ENCODE measurements around the gene TSPAN11.
"Not testable (repeated sequence)": the region's sequence is repeated elsewhere in the genome, so short reads cannot be mapped to it uniquely, and the experiment has no call there.

Gene TSPAN11, protein sequence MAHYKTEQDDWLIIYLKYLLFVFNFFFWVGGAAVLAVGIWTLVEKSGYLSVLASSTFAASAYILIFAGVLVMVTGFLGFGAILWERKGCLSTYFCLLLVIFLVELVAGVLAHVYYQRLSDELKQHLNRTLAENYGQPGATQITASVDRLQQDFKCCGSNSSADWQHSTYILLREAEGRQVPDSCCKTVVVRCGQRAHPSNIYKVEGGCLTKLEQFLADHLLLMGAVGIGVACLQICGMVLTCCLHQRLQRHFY

DNA sequence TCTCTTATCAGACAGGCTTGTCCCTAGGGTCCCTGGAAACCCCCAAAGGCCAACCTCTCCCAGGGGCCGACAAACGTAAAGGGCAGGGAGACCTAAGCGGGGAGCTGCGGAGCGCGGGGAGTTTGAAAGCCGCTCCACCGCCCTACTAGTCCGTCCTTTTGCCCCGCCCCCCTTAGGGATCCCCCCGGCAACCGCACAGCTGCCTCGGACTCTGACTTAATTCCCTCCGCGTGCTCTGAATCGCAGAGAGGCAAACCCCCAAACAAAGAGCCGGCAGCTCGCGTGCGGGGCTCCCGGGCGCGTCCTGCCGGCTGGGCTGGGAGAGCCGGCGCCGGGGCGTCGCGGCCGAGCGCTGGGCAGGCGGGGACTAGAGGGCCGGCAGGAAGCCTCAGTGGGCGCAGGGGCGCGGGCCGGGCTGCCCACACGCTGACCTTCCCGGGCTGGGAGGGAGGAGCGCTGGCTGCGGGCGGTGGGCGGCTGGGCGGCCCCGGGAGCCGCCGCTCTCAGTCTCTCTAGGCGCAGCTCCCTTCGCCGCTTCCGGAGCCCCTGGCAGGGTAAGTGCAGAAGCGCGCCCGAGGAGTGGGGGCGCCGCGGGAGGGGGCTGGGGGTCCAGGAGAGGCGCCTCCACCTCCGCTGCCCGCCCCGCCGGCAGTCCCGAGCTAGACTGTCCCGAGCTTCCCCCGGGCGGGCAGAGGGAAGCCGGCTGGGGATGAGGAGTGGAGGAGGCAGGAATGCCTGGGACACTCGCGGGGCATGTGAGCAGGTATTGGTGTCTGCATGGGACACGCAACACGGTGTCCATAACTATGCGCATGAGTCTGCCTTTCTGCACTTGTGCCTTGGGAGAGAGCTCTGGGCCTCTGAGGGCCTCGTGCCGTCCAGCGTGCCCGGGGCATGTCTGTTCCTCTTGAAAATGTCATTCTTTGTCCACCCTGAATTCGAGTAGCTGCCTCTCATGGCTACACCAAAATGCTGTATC lies at the start of gene TSPAN11:
TSPAN11 (plus strand) TSS at position 506 of the 979 bp plus-strand sequence. CDS start 27,244 bp downstream, outside the sequence.
- DNase-seq (ENCODE audit: low spot score), result peak; percentile 69

DNA sequence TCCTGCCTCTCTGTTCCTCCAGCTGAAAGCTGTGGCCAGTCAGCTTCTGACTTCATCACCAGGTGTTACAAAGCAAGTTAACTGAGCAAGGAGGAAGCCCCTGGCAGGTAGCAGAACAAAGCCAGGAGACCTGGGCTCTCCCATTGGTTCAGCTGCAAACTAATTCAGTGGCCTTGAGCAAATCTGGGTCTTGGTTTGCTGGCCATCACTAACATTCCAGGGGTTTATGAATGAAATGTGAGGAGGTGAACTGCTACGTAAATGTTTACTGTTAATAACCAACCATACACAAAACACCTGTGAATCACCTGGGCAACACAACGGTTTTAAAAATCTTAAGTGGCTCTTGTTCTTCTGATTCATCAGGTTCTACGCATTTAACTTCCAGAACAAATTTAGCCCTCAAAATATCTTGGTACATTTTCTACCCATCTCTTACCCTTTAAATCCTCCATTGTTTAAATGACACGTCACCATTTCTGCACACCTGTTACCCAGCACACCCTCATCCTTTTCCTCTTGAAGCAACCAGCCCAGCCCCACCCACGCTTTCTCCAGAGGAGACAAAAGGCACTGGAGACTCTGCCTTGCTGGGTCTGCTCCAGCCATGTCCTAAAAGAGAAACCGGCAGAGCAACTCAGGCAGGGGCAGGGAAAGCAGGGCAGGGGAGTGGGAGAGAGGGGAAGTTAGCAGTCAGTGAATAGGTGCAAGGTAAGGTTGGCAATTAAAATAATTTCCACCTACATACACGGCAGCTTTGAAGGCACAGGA lies 49.3 kb upstream of the TSPAN11 start:
- no peak for DNase-seq (ENCODE audit: low spot score)

DNA sequence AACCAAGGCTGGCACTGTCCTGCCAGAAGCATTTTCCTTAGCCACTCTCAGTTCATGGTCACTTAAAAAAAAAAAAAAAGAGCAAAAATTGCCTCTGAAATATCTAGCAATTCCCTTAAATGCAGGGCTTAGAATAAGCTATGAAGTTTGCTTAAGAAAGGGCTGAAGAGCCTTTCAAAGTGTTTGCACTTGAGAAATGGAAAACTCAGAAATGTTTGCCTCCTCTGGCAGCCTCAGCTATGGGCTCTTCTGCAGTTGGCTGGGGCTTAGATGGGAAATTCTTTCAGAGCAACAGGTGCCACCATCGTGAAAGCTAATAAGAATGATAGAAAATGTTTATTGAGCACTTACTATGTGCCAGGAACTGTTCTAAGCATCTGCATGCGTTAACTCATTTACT lies 48.5 kb upstream of the TSPAN11 start:
- DNase-seq (ENCODE audit: low spot score), result no peak

DNA sequence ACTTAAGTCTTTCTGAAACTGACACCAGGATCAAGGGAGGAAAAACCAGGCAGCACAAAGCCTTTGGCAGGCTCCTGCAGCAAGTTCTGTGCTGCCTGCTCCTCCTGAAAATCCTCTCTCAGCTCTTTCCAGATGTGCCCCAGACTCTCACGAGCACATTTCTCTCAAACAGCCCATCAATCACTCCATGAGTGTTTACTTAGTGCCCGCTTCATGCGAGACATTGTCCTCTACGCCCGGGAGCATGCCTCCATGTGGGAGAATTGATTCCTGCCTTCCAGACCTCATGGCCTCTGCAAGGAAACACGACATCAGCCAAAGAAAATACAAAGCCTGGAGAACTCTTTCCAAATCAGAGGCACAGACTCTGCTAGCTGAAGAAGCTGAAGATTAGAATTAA lies 46.5 kb upstream of the TSPAN11 start:
- no peak for DNase-seq (ENCODE audit: low spot score)

DNA sequence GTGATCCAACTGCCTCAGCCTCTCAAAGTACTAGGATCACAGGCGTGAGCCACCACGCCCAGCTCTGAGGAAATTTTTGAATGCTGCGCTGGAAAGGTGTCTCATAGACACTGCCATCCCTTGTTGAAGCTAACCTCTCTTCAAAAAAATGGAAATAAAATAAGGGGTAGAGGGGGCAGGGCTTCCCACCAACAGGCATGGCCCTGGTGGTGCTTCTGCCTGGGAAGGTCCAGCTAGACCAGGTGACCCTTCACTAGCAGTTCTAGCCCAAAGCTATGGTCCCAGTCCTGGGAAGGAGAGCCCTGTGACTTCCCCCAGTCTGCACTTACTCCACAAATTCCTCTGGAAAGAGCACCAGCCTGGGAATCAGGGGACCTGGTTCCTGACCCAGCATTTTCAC lies 45.7 kb upstream of the TSPAN11 start:
- no peak for DNase-seq (ENCODE audit: low spot score)

DNA sequence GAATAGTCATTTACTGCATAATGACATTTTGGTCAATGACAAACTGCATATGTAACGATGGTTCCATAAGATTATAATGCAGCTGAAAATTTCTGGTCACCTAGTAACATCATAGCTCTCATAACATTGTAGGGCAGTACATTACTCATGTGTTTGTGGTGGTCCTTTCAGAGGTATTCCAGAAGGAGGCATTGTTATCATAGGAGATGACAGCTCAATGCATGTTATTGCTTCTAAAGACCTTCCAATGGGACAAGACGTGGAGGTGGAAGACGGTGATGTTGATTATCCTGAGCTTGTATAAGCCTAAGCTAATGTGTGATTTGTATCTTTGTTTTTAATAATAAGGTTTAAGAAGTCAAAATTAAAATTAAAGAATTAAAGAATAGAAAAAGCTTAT lies 43.8 kb upstream of the TSPAN11 start:
- DNase-seq (ENCODE audit: low spot score), result no peak

DNA sequence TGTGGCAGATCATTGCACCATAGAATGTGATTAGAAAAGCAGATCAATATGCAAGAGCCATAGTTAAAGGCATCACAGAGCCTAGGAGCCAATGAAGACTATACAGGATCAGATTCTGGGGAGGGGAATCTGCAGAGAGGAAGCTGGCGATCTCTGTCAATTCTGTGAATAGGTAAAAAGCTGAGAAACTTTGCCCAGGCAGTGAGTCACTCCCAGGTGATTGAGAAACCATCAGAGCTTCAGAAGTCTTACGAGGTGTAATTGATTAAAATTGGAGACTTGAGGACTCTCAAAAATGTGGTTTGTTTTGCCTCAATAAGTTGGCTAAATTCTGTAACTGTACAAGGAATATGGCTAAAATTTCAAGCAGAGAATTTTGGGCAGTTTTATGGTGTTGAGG lies 41.7 kb upstream of the TSPAN11 start:
- DNase-seq (ENCODE audit: low spot score), result no peak

DNA sequence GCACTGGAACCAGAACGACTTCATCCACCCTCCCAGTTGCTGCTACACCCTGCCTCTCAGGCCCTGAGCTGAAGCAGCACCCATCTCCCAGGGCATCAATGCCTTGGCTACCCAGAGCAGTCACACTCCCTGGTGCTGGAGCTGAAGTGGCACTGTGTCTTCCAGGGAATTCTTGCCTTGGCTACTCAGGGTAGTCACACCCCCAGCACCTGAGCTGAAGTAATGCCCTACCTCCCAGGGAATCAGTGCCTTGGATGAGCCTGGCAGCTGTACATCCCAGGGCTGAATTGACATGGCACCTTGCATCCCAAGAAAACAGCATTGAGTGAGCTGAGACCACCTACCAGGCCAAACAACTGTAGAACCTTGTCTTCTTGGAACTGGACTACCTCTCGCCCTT lies 41.2 kb upstream of the TSPAN11 start:
- DNase-seq (ENCODE audit: low spot score), result no peak

DNA sequence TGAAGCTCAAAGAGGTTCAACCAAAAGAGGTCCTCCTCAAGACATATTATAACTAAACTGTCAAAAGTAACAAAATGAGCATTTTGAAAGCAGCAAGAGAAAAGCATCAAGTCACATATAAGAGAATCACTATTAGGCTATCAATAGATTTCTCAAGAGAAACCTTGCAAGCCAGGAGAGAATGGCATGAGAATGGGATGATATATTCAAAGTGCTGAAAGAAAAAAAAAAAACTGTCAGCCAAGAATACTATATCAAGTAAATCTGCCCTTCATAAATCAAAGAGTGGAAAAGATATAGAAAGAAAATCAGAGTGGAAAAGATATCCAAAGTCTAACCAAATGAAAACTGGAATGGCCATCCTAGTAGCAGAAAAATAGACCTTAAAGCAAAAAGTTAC lies 39.3 kb upstream of the TSPAN11 start:
- no peak for DNase-seq (ENCODE audit: low spot score)

DNA sequence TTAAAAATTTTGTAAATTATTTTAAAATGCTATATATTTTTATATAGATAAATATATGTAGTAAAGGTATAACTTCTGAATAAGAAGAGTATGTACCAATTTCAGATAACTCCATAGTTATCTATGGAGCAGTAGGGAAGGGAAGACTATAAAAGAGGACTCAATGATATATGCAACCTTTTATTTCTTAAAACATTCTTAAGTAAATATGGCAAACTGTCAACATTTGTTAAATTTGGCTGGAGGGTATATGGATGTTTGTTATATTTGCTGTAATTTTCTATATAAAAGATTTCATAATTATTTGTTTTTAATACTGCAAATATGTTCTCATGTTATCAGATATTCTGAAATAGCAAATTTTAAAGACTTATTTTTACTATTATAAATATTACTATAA lies 38.3 kb upstream of the TSPAN11 start:
- no peak for DNase-seq (ENCODE audit: low spot score)

DNA sequence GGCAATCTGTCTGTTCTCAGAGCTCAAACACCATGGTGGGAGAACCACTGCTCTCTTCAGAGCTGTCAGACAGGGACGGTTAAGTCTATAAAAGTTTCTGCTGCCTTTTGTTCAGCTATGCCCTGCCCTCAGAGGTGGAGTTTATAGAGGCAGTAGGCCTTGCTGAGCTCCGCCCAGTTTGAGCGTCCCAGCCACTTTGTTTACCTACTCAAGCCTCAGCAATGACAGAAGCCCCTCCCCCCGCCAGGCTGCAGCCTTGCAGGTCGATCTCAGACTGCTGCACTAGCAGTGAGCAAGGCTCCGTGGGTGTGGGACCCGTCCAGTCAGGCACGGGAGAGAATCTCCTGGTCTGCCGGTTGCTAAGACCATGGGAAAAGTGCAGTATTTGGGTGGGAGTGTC lies 32.0 kb upstream of the TSPAN11 start:
- DNase-seq (ENCODE audit: low spot score), result not testable (repeated sequence)

DNA sequence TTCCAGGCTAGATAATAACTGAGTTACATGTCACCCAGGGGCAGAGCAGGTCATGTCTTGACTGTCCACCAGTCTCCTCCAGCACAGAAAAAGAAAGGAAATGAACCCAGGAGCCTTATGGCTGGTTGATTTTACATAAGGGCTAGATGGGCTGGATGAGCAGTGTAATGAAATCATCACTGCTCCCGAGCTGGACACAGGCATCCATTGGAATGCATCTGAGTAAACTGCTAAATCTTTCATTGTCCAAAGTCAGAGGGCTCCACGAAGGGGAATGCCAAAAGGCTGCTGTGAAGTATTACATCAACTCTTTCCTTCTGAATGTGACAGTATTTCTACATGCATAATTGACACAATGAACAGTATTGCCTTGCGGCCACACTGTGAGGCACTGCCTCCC lies 30.1 kb upstream of the TSPAN11 start:
- no peak for DNase-seq (ENCODE audit: low spot score)

DNA sequence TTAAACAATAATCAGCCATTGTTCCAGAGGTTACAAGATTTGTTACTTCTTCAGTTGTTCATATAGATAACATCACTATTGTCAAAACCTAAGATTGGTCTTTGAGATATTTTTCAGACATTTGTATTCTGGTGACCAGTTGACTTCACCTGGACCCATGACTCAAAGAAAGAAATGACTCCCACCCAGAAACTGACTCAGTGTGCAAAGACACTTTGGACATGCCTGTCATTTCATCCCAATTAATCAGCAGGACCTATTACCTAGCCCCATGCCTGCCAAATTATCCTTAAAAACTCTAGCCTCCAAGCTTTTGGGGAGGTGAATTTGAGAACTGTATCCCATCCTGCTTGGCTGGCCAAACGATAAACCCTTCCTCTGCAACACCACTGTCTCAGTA lies 27.7 kb upstream of the TSPAN11 start:
- DNase-seq (ENCODE audit: low spot score), result no peak

DNA sequence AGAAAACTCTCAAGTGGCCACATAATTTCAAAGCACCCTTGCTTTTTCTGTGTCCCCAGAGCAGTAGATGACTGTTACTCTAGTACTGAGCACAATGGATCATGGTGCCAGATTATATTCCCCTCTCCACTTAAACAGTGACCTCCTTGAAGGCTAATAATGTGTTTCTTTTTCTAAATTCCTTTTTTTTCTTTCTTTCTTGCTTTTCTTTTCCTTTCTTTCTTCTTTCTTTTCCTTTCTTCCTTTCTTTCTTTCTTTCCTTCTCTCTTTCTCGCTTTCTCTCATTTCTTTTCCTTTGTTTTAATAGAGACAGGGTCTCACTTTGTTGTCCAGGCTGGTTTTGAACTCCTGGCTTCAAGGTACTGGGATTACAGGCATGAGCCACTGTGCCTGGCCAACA lies 26.2 kb upstream of the TSPAN11 start:
- DNase-seq (ENCODE audit: low spot score), result no peak

DNA sequence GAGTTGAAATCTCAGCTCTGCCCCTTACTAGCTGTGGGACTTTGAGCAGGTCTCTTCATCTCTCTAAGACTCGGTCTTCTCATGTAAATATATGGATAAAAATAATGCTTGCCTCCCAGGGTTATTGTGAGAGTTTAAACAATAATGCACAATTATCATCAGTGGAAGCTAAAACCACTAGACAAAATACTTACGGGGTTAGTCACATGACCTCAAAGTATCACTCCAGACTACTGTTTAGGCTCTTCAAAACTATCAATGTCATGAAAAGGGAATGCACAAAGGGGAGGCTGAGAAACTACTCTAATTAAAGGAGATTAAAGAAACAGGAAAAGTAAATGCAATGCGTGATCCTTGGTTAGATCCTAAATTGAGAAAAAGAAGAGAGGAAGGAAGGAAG lies 24.5 kb upstream of the TSPAN11 start:
- DNase-seq (ENCODE audit: low spot score), result no peak

DNA sequence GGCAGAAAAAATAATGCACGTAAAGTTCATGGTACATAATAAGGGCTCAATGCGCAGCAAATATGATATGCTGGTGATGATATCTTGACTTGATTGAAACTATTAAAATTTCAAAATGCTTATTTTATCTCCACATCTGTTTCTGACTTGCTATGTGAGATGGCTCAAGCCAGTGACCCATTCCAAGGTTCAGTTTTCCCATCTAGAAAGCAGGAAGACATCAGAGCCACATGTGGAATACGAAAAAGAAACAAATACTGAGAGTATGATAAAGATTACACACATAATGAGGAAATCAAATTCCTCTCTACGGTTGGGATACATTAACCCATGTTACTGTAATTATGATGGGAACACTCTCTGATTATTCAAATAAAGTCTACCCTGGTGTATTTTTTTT lies 24.0 kb upstream of the TSPAN11 start:
- no peak for DNase-seq (ENCODE audit: low spot score)

DNA sequence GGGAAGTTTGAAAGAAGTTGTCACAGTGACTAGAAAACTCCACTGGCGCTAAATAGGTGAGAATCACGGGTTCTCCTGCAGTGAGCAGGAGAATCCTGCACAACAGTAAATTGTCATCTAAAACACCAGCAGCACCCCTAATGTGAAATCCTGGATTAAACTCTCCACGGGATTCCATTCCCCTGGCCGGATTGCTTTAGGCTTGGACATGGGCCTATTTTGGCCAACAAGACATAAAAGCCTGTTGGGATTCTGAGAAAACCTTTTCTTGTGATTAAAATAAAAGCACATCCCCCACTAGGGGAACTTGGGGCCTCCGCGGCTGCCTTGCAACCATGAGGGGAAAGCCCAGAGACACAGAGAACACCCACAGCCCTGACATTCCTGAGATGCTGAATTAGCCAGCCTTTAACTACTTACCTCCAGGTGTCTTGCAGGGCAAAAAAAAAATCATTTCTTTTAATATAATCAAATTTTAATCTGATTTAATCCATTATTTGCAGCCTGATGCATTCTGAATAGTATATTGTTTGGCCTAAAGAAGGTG lies 21.0 kb upstream of the TSPAN11 start:
- no peak for DNase-seq (ENCODE audit: low spot score)

DNA sequence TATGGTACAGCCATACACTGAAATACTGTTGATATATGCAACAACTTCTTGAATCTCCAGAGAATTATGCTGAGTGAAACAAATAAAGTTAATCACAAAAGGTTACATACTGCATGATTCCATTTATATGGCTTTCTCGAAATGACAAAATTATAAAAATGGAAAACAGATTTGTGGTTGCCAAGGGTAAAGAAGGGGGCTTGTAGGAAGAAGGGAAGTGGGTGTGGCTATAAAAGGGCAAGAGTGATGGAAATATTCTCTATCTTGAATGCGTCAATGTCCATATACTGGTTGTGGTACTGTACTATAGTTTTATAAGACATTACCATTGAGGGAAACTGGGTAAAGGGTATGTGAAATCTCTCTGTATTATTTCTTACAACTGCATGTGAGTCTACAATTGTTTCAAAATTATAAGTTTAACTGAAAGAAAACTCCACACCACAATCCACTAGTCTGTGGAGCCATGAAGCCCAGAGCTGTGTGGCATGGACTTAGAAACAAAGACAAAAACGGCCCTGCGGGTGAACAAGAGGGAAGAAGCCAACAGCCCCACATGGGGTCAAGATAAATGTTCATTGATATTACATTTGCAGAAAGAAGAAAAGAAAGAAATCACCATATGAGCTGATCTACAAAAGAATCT lies 18.3 kb upstream of the TSPAN11 start:
- no peak for DNase-seq (ENCODE audit: low spot score)

DNA sequence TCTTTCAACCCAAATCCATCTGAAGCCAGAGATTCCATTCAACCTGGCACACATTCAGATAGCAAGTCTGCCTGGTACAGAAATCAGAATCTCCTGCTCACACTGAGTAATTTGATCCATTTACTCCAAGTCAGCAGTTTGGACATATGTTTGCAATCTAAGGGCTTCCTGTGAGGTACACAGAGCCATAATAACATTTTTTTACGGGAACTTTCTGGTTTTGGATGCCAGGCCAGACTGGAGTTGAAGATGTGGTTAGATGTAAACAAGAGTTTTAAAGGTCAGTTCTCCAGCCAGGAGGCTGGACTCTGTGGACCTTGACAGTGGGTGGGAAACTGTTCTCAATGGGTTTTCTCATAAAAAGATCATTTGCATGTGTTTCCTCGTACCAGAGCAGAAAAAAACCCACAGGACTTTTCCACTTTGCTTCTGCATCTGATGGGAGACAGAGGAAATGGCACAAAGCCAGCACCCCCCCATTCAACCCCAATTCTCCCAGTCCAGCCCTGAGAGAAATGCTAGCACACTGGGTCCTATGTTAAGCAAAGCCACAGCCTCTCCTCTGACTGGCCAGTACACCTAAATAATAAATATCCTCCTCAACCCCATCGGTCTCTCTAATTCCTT lies 17.7 kb upstream of the TSPAN11 start:
- DNase-seq (ENCODE audit: low spot score), result no peak

DNA sequence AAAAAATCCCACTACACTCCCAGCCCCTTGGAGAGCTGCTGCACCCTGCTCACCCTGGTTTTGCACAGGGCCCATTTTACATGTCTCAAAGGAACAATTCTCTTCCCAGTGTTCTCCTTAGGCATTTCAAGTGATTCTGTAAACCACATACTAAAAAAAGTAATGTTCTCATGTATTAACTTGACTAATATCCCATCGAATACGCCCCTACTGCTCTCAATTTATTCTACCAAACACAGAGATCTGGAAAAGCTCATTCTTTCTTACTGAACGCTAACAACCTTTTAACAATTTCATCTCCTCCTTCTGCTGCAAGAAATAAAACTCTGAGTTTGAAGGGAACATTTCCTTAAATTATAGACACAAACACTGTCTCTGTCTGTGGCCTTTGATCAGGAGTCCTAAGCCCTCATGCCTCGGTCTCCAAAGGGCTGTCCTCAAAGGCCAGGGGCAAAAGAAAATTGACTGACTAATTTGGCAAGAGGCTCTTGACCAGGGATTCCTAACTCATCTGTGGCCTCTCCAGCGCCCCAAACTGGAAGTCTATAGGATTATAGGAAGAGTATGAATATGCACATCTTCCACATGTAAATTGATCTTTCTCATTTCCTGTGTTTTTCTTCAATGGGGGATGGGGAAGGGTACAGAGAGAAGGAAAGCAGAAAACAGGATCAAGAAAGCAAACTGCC lies 17.1 kb upstream of the TSPAN11 start:
- DNase-seq (ENCODE audit: low spot score), result no peak

DNA sequence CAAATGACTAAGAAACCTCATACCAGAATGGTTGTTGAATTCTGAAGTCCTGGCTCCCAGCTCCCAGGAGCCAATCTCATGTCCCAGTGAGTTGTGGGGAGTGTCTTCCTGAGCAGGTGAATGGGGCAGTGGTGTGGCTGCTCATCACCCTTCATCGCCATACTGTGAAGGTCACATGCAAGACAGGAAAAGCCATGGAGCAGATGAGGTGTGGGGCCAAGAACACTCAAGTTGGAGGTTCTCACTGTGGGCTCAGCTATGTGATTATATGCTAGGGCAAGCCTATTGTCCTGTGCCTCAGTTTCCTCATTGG lies 16.6 kb upstream of the TSPAN11 start:
- DNase-seq (ENCODE audit: low spot score), result no peak

Data from D341Med (cell line).